DOHH2 (cell line): ENCODE results near the gene FOXN3.
A peak's percentile ranks its signal among the peaks of the same experiment; 100 is the strongest.

ENCODE experiments used
- H3F3A ChIP-seq: fragments of 200-600 bp; sonication (generic), shearing (Covaris generic); 2 replicates; pipeline ENCODE4 v1.6.0; 2016; ENCODE audit warnings: antibody characterized with exemption, mild to moderate bottlenecking; ENCODE audit not compliant: control insufficient read depth, insufficient read depth
- H3K27ac ChIP-seq: fragments of 200-600 bp; sonication (generic); 2 replicates; pipeline ENCODE4 v1.5.1; 2014; ENCODE audit warnings: low read depth, mild to moderate bottlenecking, low read length, moderate library complexity
- H3K27me3 ChIP-seq: fragments of 200-600 bp; sonication (generic); 2 replicates; pipeline ENCODE4 v1.6.1; 2014; ENCODE audit warnings: mild to moderate bottlenecking, low read length, mixed read lengths; ENCODE audit not compliant: control insufficient read depth
- H3K36me3 ChIP-seq: fragments of 200-600 bp; sonication (generic); 2 replicates; pipeline ENCODE4 v1.6.1; 2014; ENCODE audit warnings: mild to moderate bottlenecking, low read length, moderate library complexity, mixed read lengths; ENCODE audit not compliant: control insufficient read depth
- H3K4me1 ChIP-seq: fragments of 200-600 bp; sonication (generic); 2 replicates; pipeline ENCODE4 v1.6.1; 2014; ENCODE audit warnings: mild to moderate bottlenecking, low read length, mixed read lengths; ENCODE audit not compliant: control insufficient read depth
- H3K4me2 ChIP-seq: fragments of 200-600 bp; sonication (generic); 2 replicates; pipeline ENCODE4 v1.6.0; 2014; ENCODE audit warnings: mild to moderate bottlenecking, low read length, moderate library complexity
- H3K4me3 ChIP-seq: fragments of 200-600 bp; sonication (generic); 2 replicates; pipeline ENCODE4 v1.5.1; 2014; ENCODE audit warnings: mild to moderate bottlenecking, low read length, mixed read lengths
- H3K79me2 ChIP-seq: fragments of 200-600 bp; sonication (generic); 2 replicates; pipeline ENCODE4 v1.6.1; 2014; ENCODE audit warnings: mild to moderate bottlenecking, low read length, mixed read lengths; ENCODE audit not compliant: control insufficient read depth
- H3K9me2 ChIP-seq: fragments of 200-600 bp; sonication (generic); replicated peaks from 2 replicates; pipeline ENCODE4 v1.6.1; 2014; ENCODE audit warnings: mild to moderate bottlenecking, low read length, mixed read lengths; ENCODE audit not compliant: control insufficient read depth
- H3K9me3 ChIP-seq: fragments of 200-600 bp; sonication (generic); 2 replicates; pipeline ENCODE4 v1.6.1; 2014; ENCODE audit warnings: antibody characterized with exemption, low read length, mixed read lengths; ENCODE audit not compliant: control insufficient read depth, insufficient read depth
- H4K20me1 ChIP-seq: fragments of 200-600 bp; sonication (generic); 2 replicates; pipeline ENCODE4 v1.6.0; 2014; ENCODE audit warnings: low read depth, mild to moderate bottlenecking, antibody characterized with exemption, low read length, moderate library complexity; ENCODE audit not compliant: control insufficient read depth, insufficient read depth
- CTCF ChIP-seq: fragments of 200-600 bp; sonication (generic); IDR thresholded peaks from one replicate; pipeline ENCODE4 v1.5.1; 2014; ENCODE audit warnings: antibody characterized with exemption, mild to moderate bottlenecking, low read depth, low read length; ENCODE audit not compliant: poor library complexity, severe bottlenecking
- EZH2phosphoT487 ChIP-seq: fragments of 200-600 bp; sonication (generic); IDR thresholded peaks from 2 replicates; pipeline ENCODE4 v1.6.1; 2017; ENCODE audit warnings: borderline replicate concordance, mild to moderate bottlenecking, antibody characterized with exemption, low read length, moderate library complexity, mixed read lengths

Gene FOXN3

GRCh38 chr14:89242652-89243279, 174.3 kb downstream of the FOXN3 start:
- Histone ChIP-seq H3K79me2 (peaks cover 3% of the 10 kb centered on the region; the same call in 1 of the 2 replicates), H4K20me1 (no peaks in the 10 kb centered on the region)
- TF ChIP-seq EZH2phosphoT487: no peak
- TF ChIP-seq CTCF: no peak

GRCh38 chr14:89241934-89242651, 174.9 kb downstream of the FOXN3 start:
- no peak overlapping the region for H3K27ac ChIP-seq
- H3K9me3 ChIP-seq: no peaks in the 10 kb centered on the region
- TF ChIP-seq EZH2phosphoT487 (no peak), CTCF (no peak)
- H3K4me3 ChIP-seq: no peak overlapping the region
- no peaks in the 10 kb centered on the region for H3F3A ChIP-seq
- no peaks in the 10 kb centered on the region for H3K36me3 ChIP-seq
- peak overlapping the region; percentile 57 for H3K4me2 ChIP-seq
- H4K20me1 ChIP-seq: no peaks in the 10 kb centered on the region
- peaks cover 3% of the 10 kb centered on the region; the same call in 1 of the 2 replicates for H3K79me2 ChIP-seq
- peaks cover 37% of the 10 kb centered on the region for H3K4me1 ChIP-seq
- no peaks in the 10 kb centered on the region for H3K9me2 ChIP-seq
- H3K27me3 ChIP-seq: no peaks in the 10 kb centered on the region

More at GRCh38 chr14:89242652-89243279, 174.3 kb downstream of the FOXN3 start:
- Histone ChIP-seq H3K4me3 (peak overlapping the region; percentile 25), H3K9me3 (no peaks in the 10 kb centered on the region), H3K27me3 (no peaks in the 10 kb centered on the region), H3K4me1 (peaks cover 37% of the 10 kb centered on the region), H3K36me3 (no peaks in the 10 kb centered on the region), H3K27ac (no peak overlapping the region), H3K4me2 (peak overlapping the region; percentile 57), H3F3A (no peaks in the 10 kb centered on the region), H3K9me2 (no peaks in the 10 kb centered on the region)

DNA sequence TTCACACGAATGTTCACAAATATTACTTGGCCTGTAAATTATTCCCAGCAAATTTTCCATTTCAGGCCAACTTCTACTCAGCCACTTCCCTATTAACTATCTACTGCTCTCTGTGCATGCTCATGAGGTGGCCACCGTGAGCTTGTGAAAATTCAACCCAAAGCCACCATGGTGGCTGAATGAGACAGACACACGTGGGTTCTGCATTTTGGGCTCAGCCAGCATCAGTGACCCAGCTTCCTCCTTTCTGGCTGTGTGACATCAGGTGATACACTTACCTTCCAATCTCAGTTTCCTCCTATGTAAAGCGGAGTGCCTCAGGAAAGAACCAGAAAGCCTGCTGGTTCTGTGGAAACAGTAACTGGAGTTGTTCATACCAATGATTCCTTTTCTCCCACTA, 175.8 kb downstream of the FOXN3 start:
- Histone ChIP-seq H3K4me3 (no peak overlapping the region), H3K9me3 (no peaks in the 10 kb centered on the region), H3K27me3 (no peaks in the 10 kb centered on the region), H3K4me2 (no peak overlapping the region), H3K79me2 (peaks cover 3% of the 10 kb centered on the region; the same call in 1 of the 2 replicates), H3F3A (no peaks in the 10 kb centered on the region), H3K9me2 (no peaks in the 10 kb centered on the region), H3K36me3 (no peaks in the 10 kb centered on the region), H3K4me1 (peaks cover 37% of the 10 kb centered on the region), H4K20me1 (no peaks in the 10 kb centered on the region), H3K27ac (no peak overlapping the region)
- TF ChIP-seq EZH2phosphoT487 (no peak), CTCF (no peak)
